Testis (tissue), 3 donors: ENCODE data around the gene NR3C1. TPM values are rescaled to one million over a fixed set of nuclear protein-coding genes. Genes with fewer than 3 reads are reported as not detected.

Experiments
- DNase-seq: peaks from one replicate; pipeline ENCODE4 v3.0.0-alpha.2; 2019
- H3K27ac ChIP-seq, 2 donors: fragments of 200-600 bp; sonication (generic); one replicate each; pipeline ENCODE4 v1.5.1; 2019
- H3K27me3 ChIP-seq: fragments of 200-600 bp; sonication (generic); one replicate; pipeline ENCODE4 v1.5.1; 2019
- H3K36me3 ChIP-seq: fragments of 200-600 bp; sonication (generic); one replicate; pipeline ENCODE4 v1.5.1; 2017; ENCODE audit warnings: low read depth; ENCODE audit errors: missing control alignments
- H3K4me1 ChIP-seq: fragments of 200-600 bp; sonication (generic); one replicate; pipeline ENCODE4 v1.5.1; 2019
- H3K4me3 ChIP-seq, 2 donors: fragments of 200-600 bp; sonication (generic); one replicate each; pipeline ENCODE4 v1.5.1; 2017 to 2019
- H3K9me3 ChIP-seq: fragments of 200-600 bp; sonication (generic); one replicate; pipeline ENCODE4 v1.5.1; 2017
- POLR2A ChIP-seq: fragments of 450-650 bp; IDR thresholded peaks from one replicate; pipeline ENCODE4 v1.6.1; 2017; ENCODE audit warnings: antibody characterized with exemption, mild to moderate bottlenecking, moderate library complexity
- WGBS, 2 donors: methylation state at CpG; one replicate each; pipeline ENCODE4 v1.1.5; 2018; 5-methylcytosine and 5-hydroxymethylcytosine counted together
- intact Hi-C: fragments of 100-400 bp; cut with DNase I; formaldehyde crosslinking; loops from one replicate; pipeline ENCODE4 v1.15.1; 2023; ENCODE audit warnings: low total_unique reads
- polyA plus RNA-seq: library from polyadenylated mRNA; stranded (reverse); fragments of 350-450 nt; fragmentation: Illumina TruSeq; extraction: RNeasy Lipid Tissue Mini Kit (QIAGEN cat#74804); gene quantifications from one replicate; pipeline ENCODE4 v1.2.3, GENCODE V29; 2014; ENCODE audit warnings: low read depth, low replicate concordance; ENCODE audit not compliant: insufficient read depth
- total RNA-seq, 2 donors: library from RNA; depleted of rRNA; stranded (reverse); fragments of >200 nt; gene quantifications; one replicate each; pipeline ENCODE4 v1.2.3, GENCODE V29; 2016
- TF ChIP-seq, protein P1 (sequence below), 3 experiments: fragments of 450-650 bp in 2 of 3; fragments of 200-600 bp in 1 of 3; sonication (generic) in 1 of 3; IDR thresholded peaks; one replicate each; pipeline ENCODE4 v1.5.1; 2016 to 2019; ENCODE audit warnings: antibody characterized with exemption in 3 of 3, mild to moderate bottlenecking in 2 of 3, moderate library complexity in 1 of 3

NR3C1 gene
- total and polyA plus RNA-seq, 3 donors from 2014 or later: 33.2 to 37.7 (median 34.3) TPM

DNA sequence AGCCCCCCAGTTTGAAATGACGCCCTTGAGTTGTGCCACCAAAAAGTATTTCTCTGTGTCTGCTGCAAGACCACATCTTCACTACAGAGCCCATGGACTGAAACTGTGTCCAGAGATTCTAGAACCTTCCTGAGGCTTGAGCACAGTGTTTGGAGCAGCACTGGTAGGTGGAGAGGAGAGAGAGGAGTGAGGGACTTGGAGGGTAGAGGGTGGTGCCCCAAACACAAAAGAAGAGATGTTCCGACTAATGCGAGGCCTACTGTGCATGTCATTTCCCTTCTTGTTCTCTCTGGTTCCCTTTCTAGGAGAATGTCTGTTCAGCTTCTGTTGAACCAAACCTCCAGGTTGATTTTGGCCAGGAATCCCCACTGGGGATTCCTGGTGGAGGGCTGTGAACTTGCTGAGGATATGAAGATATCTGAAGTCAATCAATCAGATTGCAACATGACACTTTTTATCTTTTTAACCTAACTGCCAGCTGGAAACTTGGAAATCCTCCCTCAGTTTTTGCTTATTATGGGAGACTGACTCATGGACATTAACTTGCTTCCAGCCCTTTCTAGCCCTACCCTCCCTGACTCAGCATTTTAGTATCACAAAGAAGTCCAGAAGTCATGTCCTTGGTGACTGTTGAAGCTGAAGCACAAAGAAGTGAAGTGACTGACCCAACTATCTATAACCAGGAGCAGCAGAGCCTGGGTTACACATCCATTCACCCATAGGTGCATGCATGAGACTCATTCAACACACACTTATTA is 154.5 kb downstream of the NR3C1 start:
- H3K36me3 ChIP-seq: no peaks in the 10 kb centered on the region
- no peaks in the 10 kb centered on the region for H3K9me3 ChIP-seq
- intact Hi-C loops: no loop called here
- TF ChIP-seq, protein P1, sequence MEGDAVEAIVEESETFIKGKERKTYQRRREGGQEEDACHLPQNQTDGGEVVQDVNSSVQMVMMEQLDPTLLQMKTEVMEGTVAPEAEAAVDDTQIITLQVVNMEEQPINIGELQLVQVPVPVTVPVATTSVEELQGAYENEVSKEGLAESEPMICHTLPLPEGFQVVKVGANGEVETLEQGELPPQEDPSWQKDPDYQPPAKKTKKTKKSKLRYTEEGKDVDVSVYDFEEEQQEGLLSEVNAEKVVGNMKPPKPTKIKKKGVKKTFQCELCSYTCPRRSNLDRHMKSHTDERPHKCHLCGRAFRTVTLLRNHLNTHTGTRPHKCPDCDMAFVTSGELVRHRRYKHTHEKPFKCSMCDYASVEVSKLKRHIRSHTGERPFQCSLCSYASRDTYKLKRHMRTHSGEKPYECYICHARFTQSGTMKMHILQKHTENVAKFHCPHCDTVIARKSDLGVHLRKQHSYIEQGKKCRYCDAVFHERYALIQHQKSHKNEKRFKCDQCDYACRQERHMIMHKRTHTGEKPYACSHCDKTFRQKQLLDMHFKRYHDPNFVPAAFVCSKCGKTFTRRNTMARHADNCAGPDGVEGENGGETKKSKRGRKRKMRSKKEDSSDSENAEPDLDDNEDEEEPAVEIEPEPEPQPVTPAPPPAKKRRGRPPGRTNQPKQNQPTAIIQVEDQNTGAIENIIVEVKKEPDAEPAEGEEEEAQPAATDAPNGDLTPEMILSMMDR (IDR thresholded peaks at IDR 0.05): no peak
- no peak for TF ChIP-seq POLR2A
- H3K27ac ChIP-seq: no peak overlapping the region
- no peaks in the 10 kb centered on the region for H3K27me3 ChIP-seq
- DNase-seq: no peak
- H3K4me3 ChIP-seq: no peak overlapping the region
- 93 to 94% methylated on average over 3 of the region's 3 CpGs for WGBS, 2 donors
- H3K4me1 ChIP-seq: no peaks in the 10 kb centered on the region

DNA sequence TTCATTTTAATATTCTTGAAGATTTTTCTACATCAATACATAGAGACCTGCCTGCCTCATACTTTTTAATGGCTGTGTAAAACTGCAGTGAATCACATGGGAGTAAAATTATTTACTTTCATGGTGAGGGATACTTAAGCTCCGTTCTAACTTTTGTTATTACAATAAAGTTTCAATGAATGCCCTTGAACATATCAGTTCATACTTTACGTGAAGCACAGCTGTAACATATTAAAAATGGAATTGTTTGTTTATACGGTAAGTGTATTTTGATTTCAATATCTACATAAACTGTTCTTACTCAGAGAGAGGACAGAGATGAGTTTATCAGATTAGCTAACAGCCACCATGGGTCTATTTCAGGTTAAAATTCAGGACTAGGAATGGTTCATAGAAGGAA is 155.1 kb downstream of the NR3C1 start:
- 55 to 60% methylated on average over 3 of the region's 3 CpGs for WGBS, 2 donors
- TF ChIP-seq POLR2A: no peak
- TF ChIP-seq, protein P1 (IDR thresholded peaks at IDR 0.05): no peak
- Histone ChIP-seq H3K9me3 (no peaks in the 10 kb centered on the region), H3K4me3 (no peak overlapping the region), H3K27ac (no peak overlapping the region), H3K4me1 (peaks cover 2% of the 10 kb centered on the region), H3K27me3 (no peaks in the 10 kb centered on the region), H3K36me3 (no peaks in the 10 kb centered on the region)
- intact Hi-C loops: no loop called here
- DNase-seq: no peak

DNA sequence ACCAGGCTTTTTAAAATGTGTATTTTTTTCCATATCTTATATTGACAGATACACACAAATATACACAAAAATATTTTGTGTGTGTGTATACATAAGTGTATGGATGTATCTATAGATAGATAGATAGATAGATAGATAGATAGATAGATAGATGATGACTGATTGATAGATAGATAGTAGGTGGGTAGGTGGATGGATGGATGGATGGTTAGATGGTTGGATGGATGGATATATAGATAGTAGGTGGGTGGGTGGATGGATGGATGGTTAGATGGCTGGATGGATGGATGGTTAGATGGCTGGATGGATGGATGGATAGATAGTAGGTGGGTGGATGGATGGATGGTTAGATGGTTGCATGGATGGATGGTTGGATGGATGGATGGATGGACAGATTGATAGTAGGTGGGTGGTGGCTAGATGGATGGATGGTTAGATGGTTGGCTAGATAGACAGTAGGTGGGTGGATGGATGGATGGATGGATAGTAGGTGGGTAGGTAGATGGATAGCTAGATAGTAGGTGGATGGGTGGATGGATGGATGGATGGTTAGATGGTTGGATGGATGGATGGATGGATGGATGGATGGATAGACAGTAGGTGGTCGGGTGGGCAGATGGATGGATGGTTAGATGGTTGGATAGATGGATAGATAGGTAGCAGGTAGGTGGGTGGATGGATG is 156.2 kb downstream of the NR3C1 start:
- Histone ChIP-seq H3K4me1 (peaks cover 9% of the 10 kb centered on the region), H3K27me3 (no peaks in the 10 kb centered on the region), H3K36me3 (no peaks in the 10 kb centered on the region), H3K4me3 (no peak overlapping the region), H3K9me3 (no peaks in the 10 kb centered on the region), H3K27ac (no peak overlapping the region)
- 86 to 94% methylated on average over 1 of the region's 1 CpG for WGBS, 2 donors
- TF ChIP-seq, protein P1 (IDR thresholded peaks at IDR 0.05): no peak
- intact Hi-C loops: no loop called here
- DNase-seq: no peak

- DNase-seq: no peak
- Histone ChIP-seq H3K4me1 (peaks cover 9% of the 10 kb centered on the region), H3K27me3 (no peaks in the 10 kb centered on the region), H3K27ac (no peak overlapping the region), H3K4me3 (no peak overlapping the region), H3K9me3 (no peaks in the 10 kb centered on the region), H3K36me3 (no peaks in the 10 kb centered on the region)
- TF ChIP-seq, protein P1 (IDR thresholded peaks at IDR 0.05): no peak
- TF ChIP-seq POLR2A: no peak
- intact Hi-C loops: no loop called here
- 94% methylated on average over 11 of the region's 11 CpGs for WGBS, 2 donors
Measured at GRCh38 chr5:143245929-143246561, 157.4 kb downstream of the NR3C1 start.
